Mucosa of descending colon (tissue), 3 donors: ENCODE measurements around the gene CDK2. TPM values are rescaled to one million over a fixed set of nuclear protein-coding genes. Genes with fewer than 3 reads are reported as not detected.
"Not testable (repeated sequence)": the region's sequence is repeated elsewhere in the genome, so short reads cannot be mapped to it uniquely, and the experiment has no call there.

Source experiments
- ATAC-seq: fragments of 200-7000 bp; cut with Tn5 transposase; one replicate; pipeline ENCODE4 v1.9.1; 2020; ENCODE audit warnings: mild to moderate bottlenecking, moderate library complexity
- DNase-seq, 3 donors: peaks; one replicate each; pipeline ENCODE4 v3.0.0-alpha.2; 2020
- H3K36me3 ChIP-seq: fragments of 200-600 bp; one replicate; pipeline ENCODE4 v1.8.0; 2021; ENCODE audit warnings: low read depth, mild to moderate bottlenecking
- H3K4me1 ChIP-seq: fragments of 200-600 bp; one replicate; pipeline ENCODE4 v1.8.0; 2021; ENCODE audit warnings: low read depth, mild to moderate bottlenecking
- H3K4me3 ChIP-seq: fragments of 200-600 bp; one replicate; pipeline ENCODE4 v1.8.0; 2021; ENCODE audit warnings: mild to moderate bottlenecking
- H3K9me3 ChIP-seq: fragments of 200-600 bp; one replicate; pipeline ENCODE4 v1.8.0; 2021; ENCODE audit warnings: mild to moderate bottlenecking
- CTCF ChIP-seq: fragments of 200-600 bp; IDR thresholded peaks from one replicate; pipeline ENCODE4 v1.8.0; 2022; ENCODE audit warnings: antibody characterized with exemption, mild to moderate bottlenecking
- intact Hi-C, 2 donors: fragments of 100-400 bp; cut with DNase I in 1 of 2; cut with micrococcal nuclease in 1 of 2; formaldehyde crosslinking; loops; one replicate each; pipeline versions ENCODE4 v1.11.0 to v1.11.1; 2022; cut with DNase I, micrococcal nuclease
- total RNA-seq, 3 donors: library from RNA; stranded (reverse); fragmentation: NEBNext Ultra II Directional in 2 of 3; extraction: Animal tissue kit (Norgen Biotek cat#: 25700) in 2 of 3; gene quantifications; one replicate each; pipeline versions ENCODE4 v1.2.1 to v1.2.4, GENCODE V29; 2021 to 2023
- donor health status: DM: no; HTN: no; CAD: no; lungs with moderate emphysema.
- donor health status: DM: no; HTN: no; CAD: no.
- donor health status: DM: no; HTN: yes; CAD: no.

The CDK2 gene
- total RNA-seq, 3 donors from 2014 or later = 17.1 to 22.1 (median 20.8) TPM

DNA sequence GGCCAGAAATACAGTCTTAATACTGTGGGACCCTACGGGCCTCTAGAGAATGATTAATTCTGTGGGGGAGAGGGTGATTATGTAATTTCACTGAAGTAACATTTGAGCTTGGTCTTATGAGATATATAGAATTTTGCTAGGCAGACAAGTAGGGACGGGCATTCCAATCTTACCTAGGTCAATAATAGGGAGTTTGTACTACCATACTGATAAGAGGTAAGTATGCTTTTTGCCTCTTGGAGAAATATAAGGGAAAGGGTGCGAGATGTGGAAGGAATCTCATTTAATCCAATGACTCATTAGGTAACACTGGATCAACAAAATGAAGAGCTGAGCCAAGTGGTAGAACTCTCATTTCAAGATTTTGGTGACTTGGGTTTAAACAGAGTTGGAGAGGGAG, 12.4 kb downstream of the CDK2 start:
- Histone ChIP-seq H3K4me1 (peaks cover 31% of the 10 kb centered on the region), H3K36me3 (no peaks in the 10 kb centered on the region), H3K4me3 (no peak overlapping the region), H3K9me3 (no peaks in the 10 kb centered on the region)
- DNase-seq = no peak
- TF ChIP-seq CTCF = no peak
- ATAC-seq = no peak
- intact Hi-C loops = no loop called here

DNA sequence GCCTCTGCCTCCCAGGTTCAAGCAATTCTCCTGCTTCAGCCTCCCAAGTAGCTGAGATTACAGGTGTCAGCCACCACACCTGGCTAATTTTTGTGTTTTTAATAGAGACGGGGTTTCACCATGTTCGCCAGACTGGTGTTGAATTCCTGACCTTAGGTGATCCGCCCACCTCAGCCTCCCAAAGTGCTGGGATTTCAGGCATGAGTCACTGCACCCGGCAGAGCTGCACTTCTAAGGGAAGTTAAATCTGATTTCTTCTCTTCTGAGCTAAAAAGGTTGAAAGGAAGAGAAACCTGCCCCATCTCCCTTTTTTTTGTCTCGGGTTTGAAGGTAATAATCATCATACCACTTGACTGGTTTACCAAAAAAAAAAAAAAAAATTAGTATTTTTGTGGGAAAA, 15.3 kb downstream of the CDK2 start:
- H3K9me3 ChIP-seq, DNase-seq, intact Hi-C loops, ATAC-seq, H3K4me1 ChIP-seq, H3K4me3 ChIP-seq, H3K36me3 ChIP-seq: not testable (repeated sequence)

- Histone ChIP-seq H3K4me3 (no peak overlapping the region), H3K9me3 (no peaks in the 10 kb centered on the region), H3K4me1 (peaks cover 4% of the 10 kb centered on the region), H3K36me3 (no peaks in the 10 kb centered on the region)
- DNase-seq = no peak
- no peak for TF ChIP-seq CTCF
- ATAC-seq = no peak
- intact Hi-C loops = no loop called here
Observed at GRCh38 chr12:55982319-55982936, 15.8 kb downstream of the CDK2 start.

- intact Hi-C loops = no loop called here
- no peak for TF ChIP-seq CTCF
- DNase-seq = no peak
- Histone ChIP-seq H3K9me3 (no peaks in the 10 kb centered on the region), H3K4me3 (no peak overlapping the region), H3K4me1 (no peaks in the 10 kb centered on the region), H3K36me3 (no peaks in the 10 kb centered on the region)
- no peak for ATAC-seq
Observed at GRCh38 chr12:55983232-55983842, 16.7 kb downstream of the CDK2 start.

GRCh38 chr12:55984861-55985260, 18.2 kb downstream of the CDK2 start:
- no peaks in the 10 kb centered on the region for H3K4me1 ChIP-seq
- no peaks in the 10 kb centered on the region for H3K36me3 ChIP-seq
- ATAC-seq (no peak), DNase-seq (no peak)
- TF ChIP-seq CTCF = no peak
- intact Hi-C loops = no loop called here
- no peaks in the 10 kb centered on the region for H3K9me3 ChIP-seq
- H3K4me3 ChIP-seq = no peak overlapping the region

DNA sequence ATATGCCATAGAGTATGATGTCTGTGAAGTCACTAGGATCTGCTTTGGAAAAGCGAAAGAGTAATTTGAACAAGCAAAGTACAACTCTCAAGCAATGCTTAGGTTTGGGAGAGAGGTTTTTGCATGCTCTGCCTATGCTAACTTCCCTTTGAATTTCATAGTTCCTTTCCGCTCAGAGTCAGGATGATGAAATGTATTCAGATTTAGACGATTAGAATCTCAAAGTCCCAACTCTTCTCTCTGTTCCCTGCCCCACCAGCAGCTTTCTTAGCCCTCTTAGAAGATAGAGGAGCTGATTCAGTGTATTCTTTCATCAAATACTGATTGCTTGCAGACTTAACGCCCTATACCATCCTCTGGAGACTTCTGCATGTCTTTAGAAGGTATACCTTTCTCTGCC, 18.7 kb downstream of the CDK2 start:
- Histone ChIP-seq H3K4me1 (no peaks in the 10 kb centered on the region), H3K9me3 (no peaks in the 10 kb centered on the region), H3K4me3 (no peak overlapping the region), H3K36me3 (no peaks in the 10 kb centered on the region)
- DNase-seq (no peak), ATAC-seq (no peak)
- TF ChIP-seq CTCF = no peak
- intact Hi-C loops = no loop called here

DNA sequence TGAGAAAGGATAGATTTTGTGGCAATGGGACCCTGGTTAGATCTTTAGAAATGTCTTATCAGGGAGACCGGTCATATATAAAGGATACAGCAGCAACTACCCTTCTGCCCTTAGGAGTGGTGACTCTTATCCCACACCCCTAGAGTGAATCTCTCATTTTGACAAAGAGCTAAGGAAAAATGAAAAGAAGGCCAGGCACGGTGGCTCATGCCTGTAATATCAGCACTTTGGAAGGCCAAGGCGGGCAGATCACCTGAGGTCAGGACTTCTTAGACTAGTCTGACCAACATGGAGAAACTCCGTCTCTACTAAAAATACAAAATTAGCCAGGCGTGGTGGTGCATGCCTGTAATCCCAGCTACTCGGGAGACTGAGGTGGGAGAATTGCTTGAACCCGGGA, 19.3 kb downstream of the CDK2 start:
- intact Hi-C loops, H3K4me3 ChIP-seq, DNase-seq, H3K9me3 ChIP-seq, H3K36me3 ChIP-seq, ATAC-seq, H3K4me1 ChIP-seq: not testable (repeated sequence)
